ENCODE measurements around the gene RGS14.
"Not testable (repeated sequence)": the region's sequence is repeated elsewhere in the genome, so short reads cannot be mapped to it uniquely, and the experiment has no call there.

The RGS14 gene

GRCh38 chr5:177375516-177375915, 17.8 kb downstream of the RGS14 start:
- H3K4me3 ChIP-seq (ENCODE audit: low read depth, low read length) = not testable (repeated sequence)

DNA sequence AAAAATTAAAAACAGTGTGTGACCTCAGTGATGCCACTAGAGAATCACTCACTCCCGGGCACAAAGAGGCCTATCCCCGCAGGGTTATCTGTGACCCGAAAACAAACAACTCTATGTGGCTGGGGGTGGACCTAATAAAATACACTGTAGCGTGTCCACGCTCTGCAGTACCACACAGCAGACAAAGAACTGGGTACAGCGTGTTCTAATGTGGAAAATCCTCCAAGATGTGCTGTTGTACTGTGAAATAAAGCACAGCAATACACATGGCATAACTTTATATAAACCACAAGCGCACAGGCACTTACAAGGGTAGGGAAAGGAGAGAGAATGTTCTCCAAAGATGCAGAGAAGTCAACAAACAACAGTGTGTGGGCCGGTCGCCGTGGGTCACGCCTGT, 18.4 kb downstream of the RGS14 start:
- H3K4me3 ChIP-seq (ENCODE audit: low read depth, low read length) = no peak overlapping the region

DNA sequence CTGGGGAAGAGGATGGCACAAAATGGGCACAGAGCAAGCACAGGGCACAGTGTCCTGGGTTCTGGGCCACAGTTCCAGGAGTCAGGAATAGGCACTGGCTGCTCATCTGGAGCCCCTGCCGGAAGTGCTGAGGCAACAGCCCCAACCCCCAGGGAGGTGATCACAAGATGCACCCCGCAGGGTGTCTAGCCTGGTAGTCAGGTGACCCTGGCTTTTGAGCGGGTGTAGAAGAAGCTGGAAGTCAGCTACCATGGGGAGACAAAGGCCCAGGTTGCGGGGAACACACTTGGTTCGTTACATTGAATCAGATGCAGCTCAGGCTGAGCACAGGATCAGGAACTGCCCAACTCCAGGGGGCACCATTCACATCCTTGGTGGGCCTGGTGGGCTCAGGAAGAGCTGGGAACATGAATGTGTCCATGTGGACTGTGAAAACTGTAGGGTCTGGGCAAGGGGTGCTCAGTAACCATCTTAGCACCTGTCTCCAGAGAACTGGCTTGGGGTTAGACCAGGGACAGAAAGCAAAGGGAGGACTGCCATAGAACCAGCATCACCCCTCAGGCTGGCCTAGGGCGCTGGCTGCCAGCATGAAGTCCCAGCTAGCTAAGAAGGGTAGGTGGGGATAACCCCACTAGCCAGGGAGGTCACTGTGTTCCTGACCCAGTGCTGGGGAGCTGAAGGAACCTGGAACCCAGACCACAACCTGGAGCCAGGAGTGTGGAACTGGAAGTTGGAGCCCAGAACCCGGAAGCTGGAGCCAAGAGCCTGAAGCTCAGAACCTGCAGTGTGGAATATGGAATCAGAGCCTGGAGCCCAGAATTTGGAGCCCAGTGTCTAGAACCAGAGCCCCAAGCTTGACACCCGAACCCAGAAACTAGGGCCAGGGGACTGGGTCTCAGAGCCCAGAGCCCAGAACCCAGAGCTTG, 20.4 kb downstream of the RGS14 start:
- no peak overlapping the region for H3K4me3 ChIP-seq (ENCODE audit: low read depth, low read length)

- H3K4me3 ChIP-seq (ENCODE audit: low read depth, low read length) = no peak overlapping the region
Measured at GRCh38 chr5:177378884-177379883, 21.5 kb downstream of the RGS14 start.

DNA sequence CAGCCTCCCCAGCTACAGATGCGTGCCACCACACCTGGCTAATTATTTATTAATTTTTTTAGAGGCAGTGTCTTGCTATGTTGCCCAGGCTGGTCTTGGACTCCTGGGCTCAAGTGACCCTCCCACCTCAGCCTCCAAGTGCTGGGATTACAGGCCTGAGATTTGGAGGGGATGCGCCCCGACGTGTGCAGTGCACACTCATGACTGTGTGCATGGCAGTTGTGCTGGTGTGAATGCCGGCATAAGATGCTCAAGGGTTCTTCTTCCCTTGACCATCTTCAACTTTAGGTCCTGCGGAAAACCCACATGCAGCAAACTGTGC, 23.0 kb downstream of the RGS14 start:
- no peak overlapping the region for H3K4me3 ChIP-seq (ENCODE audit: low read depth, low read length)

DNA sequence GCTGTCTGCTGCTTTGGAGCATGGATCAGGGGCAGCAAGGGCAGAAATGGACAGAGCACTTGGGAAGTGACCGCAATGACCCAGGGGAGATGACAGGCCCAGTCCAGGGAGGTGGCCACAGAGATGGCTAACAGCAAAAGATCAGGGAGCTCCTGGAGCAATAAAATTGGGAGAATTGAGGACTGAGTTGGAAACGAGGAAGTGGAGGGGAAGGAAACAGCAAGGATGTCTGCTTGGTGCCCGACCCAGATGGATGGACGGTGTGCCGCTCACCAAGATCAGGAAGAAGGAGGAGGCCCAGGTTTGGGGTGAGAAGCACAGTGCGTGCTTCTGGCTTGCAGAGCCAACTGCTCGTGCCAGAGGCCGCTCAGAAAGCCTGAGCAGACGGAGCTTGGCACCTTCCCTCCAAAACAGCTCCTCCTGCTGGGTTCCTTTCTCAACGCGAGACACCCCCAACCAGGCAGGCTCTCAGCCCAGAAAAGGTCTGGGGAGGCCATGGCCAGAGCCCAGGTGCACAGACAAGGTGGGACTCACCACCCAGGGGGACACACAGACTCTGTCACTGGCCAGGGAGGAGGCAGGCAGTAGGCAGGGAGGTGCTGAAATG, 24.8 kb downstream of the RGS14 start:
- no peak overlapping the region for H3K4me3 ChIP-seq (ENCODE audit: low read depth, low read length)

- no peak overlapping the region for H3K4me3 ChIP-seq (ENCODE audit: low read depth, low read length)
Measured at GRCh38 chr5:177383181-177383580, 25.5 kb downstream of the RGS14 start.

DNA sequence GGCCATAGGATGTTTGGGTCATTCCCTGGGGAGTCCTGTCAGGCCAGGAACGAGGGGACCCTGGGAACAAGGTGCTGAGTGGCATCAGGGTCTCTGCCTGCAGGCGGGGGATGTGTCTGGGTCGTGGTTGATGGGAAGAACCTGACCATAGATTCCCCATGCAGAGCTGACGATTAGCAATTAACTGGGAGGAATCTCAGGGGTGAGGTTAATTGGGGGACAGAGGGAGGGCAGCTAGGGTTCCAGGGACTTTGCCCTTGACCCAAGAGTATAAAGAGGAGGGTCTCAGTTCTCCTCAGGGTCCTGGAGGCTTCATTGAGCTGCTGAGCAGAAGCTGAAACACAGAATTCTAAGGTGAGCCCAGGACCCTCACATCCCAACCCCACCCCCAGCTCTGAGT, 26.4 kb downstream of the RGS14 start, which contains the start of gene SLC34A1:
Gene SLC34A1 (plus strand): TSS at position 301 of the 400 bp plus-strand sequence. CDS start 1,308 bp downstream, outside the sequence.
- H3K4me3 ChIP-seq (ENCODE audit: low read depth, low read length) = no peak within 1 kb of the TSS

- H3K4me3 ChIP-seq (ENCODE audit: low read depth, low read length) = no peak overlapping the region
Measured at GRCh38 chr5:177385720-177386119, 28.0 kb downstream of the RGS14 start.

- no peak overlapping the region for H3K4me3 ChIP-seq (ENCODE audit: low read depth, low read length)
Measured at GRCh38 chr5:177386542-177386941, 28.8 kb downstream of the RGS14 start.

- H3K4me3 ChIP-seq (ENCODE audit: low read depth, low read length) = no peak overlapping the region
Measured at GRCh38 chr5:177387405-177387804, 29.7 kb downstream of the RGS14 start.

GRCh38 chr5:177388521-177389052, 30.9 kb downstream of the RGS14 start:
- H3K4me3 ChIP-seq (ENCODE audit: low read depth, low read length) = no peak overlapping the region

DNA sequence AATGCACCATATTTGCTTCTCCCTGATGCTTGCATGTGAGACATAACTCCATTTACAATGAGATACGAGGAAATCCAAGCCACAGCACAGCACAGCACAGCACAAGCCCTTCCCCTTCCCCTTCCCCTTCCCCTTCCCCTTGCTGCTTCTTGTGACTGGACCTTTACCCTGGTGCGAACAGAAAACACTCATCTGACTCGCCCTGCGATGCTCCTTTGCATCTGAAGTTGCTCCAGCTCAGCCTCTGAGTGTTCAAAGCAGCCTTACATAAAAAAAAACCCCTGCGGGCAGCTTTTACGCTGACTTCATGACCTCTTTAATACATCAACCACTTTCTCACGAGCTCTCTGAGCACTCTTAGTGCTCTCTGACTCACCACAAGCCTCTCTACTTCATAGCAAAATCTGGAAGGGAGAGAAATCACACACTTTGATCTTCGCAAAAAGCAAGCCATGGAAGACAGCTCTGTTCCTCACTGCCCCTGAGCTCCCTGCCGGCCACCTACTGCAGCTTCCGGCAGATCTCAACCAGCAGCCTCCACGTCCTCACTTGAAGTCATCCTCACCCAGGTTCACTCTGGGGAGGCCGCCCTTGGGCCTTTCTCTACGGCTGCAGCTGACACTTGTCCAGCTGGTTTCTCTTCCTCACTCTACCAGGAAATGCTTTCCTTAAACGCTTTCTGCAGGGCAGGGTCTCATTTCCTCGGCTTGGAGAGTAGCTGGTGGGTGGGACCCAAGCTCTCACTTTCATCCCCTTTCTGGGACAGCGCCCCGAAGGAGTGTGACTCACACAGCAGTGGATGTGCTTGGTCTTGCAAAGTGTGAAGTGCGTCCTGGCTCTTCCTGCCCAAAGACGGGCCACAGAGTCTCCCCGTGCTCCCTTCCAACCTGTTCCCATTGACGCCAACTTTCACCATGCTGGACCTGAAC, 31.8 kb downstream of the RGS14 start:
- no peak overlapping the region for H3K4me3 ChIP-seq (ENCODE audit: low read depth, low read length)

- no peak overlapping the region for H3K4me3 ChIP-seq (ENCODE audit: low read depth, low read length)
Measured at GRCh38 chr5:177390363-177391300, 32.9 kb downstream of the RGS14 start.

DNA sequence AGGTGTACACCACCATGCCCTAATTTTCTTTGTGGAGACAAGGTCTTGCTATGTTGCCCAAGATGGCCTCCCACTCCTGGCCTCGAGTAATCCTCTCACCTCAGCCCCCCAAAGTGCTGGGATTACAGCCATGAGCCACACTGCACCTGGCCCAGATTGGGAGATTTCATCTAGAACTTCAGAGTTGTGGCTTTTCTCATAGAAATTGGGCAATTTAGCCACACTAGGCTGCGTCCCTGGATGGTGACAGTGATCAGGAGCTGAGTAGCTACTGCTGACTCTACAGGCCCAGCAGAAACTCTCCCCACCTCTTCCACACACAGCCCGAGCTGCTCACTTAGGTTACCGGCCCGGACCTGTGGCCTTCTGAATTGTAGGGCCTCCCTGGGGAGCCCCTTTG, 35.0 kb downstream of the RGS14 start:
- no peak overlapping the region for H3K4me3 ChIP-seq (ENCODE audit: low read depth, low read length)

DNA sequence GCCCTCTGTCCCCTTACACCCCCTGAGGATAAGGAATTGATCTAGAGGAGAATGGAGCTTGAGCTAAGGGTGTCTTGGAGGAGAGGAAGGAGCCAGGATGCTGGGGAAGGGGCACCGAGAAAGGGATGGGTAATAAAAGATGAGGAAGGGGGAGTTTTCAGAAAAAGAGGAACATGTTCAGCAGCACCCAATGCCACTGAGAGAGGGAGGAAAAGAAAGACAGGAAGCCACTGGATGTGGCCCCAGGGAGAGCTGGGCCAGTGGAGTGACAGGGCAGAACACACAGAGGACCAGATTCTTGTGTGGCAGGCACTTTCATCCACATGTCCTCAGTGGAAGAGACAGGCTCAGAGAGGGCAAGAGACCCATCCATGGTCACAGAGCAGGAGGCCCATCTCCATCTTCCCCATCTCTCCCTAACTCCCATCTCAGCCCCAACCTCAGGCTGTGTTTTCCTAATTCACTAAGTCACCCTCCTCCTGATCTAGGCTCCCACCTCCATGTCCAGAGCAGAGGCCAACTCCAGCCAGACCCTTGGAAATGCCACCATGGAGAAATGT, 35.6 kb downstream of the RGS14 start:
- no peak overlapping the region for H3K4me3 ChIP-seq (ENCODE audit: low read depth, low read length)

DNA sequence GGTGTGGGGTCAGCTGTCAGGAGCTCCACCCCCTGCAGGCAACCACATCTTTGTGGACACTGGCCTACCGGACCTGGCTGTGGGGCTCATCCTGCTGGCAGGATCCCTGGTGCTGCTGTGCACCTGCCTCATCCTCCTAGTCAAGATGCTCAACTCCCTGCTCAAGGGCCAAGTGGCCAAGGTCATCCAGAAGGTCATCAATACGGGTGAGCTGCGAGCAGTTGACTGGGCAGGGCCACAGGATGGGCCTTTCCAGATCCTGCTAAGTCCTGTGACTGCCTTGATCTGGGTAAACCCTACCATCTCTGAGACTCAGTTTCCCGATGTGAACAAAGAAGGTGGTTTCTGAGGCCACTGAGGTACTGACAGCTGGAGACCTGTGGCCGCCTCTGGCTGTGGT, 36.3 kb downstream of the RGS14 start:
- H3K4me3 ChIP-seq (ENCODE audit: low read depth, low read length) = no peak overlapping the region

- H3K4me3 ChIP-seq (ENCODE audit: low read depth, low read length) = no peak overlapping the region
Measured at GRCh38 chr5:177396078-177396477, 38.4 kb downstream of the RGS14 start.
